ENCODE measurements around the gene AOPEP. TPM values are rescaled to one million over a fixed set of nuclear protein-coding genes. Genes with fewer than 3 reads are reported as not detected.

The AOPEP gene
- total RNA-seq, 1 donor, result 20.7 TPM

DNA sequence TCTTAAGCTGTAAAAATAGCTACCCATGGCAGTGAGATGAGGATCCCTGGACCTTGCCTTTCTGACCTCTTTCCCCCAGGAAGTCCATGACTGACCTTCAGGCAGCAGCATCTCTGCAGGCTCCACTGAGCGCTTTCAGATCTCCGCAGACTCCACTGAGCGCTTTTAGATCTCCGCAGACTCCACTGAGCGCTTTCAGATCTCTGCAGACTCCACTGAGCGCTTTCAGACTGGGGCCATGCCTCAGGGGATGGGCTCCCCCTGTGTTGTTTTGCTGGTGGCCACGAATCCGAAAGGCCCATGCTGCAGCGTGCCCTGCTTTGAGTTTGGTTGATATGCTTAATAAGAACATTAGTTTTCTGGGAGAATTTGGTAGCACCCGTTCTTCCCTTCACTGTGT is 336.8 kb downstream of the AOPEP start:
- DNase-seq (ENCODE audit: low read depth in 2 of 3, low spot score in 2 of 3), result no peak

DNA sequence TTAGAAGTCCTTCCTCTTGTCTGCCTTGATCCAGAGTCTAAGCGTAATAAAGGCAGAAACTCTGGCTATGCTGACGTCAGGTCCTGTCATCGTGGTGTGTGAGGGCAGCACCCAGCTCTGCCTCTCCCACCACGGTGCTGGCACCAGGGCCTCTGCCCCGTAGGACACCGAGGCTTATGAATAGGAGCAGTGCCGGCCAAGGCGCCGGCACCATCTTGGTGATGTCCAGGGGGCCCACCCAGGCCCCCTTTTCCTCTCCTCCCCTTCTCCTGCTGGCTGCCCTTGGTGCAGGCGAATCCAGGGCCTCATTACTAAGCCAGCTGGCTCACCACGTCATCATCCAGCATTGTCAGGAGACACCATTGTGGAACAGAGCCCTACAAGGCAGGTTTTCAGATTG is 338.7 kb downstream of the AOPEP start:
- no peak for DNase-seq (ENCODE audit: low read depth in 2 of 3, low spot score in 2 of 3)

- DNase-seq (ENCODE audit: low read depth in 2 of 3, low spot score in 2 of 3), result no peak
These were observed 340.6 kb downstream of the AOPEP start for GRCh38 chr9:95067057-95067456.

DNA sequence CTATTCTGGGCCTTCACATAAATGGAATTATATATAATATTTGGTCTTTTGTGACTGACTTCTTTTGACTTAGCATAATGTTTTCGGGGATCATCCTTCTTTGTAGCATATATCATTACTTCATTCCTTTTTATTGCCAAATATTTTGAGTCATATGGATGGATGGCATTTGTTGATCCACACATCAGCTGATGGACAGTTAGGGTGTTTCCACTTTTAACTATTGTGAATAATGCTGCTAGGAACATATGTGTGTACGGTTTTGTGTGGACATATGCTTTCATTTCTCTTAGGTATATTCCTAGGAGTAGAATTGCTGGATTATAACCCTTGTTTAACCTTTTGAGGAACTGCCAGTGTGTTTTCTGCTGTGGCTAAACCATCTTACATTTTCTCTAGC is 341.4 kb downstream of the AOPEP start:
- DNase-seq (ENCODE audit: low read depth in 2 of 3, low spot score in 2 of 3), result no peak

GRCh38 chr9:95070549-95071021 is 344.1 kb downstream of the AOPEP start:
- no peak for DNase-seq (ENCODE audit: low read depth in 2 of 3, low spot score in 2 of 3)

- no peak for DNase-seq (ENCODE audit: low read depth in 2 of 3, low spot score in 2 of 3)
These were observed 345.0 kb downstream of the AOPEP start for GRCh38 chr9:95071450-95071849.

DNA sequence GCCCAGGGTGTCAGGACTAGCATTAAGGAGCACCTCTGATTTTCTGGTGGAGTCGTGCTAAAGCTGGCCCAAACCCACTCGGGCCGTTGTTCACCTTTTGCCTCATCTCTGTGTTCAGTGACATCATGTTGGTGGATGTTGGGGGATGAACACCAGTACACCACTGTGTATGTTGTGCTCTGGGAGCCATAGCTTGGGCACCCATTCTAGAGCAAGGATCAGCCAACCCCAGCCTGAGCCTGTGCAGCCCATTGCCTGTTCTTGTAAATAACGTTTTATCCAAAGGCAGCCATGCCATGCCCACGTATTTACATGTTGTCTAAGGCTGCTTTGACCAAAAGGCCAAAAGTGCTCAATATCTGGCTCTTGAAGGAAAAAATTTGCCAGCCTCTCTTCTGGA is 345.4 kb downstream of the AOPEP start:
- no peak for DNase-seq (ENCODE audit: low read depth in 2 of 3, low spot score in 2 of 3)

- DNase-seq (ENCODE audit: low read depth in 2 of 3, low spot score in 2 of 3), result no peak
These were observed 346.6 kb downstream of the AOPEP start for GRCh38 chr9:95073042-95073607.

DNA sequence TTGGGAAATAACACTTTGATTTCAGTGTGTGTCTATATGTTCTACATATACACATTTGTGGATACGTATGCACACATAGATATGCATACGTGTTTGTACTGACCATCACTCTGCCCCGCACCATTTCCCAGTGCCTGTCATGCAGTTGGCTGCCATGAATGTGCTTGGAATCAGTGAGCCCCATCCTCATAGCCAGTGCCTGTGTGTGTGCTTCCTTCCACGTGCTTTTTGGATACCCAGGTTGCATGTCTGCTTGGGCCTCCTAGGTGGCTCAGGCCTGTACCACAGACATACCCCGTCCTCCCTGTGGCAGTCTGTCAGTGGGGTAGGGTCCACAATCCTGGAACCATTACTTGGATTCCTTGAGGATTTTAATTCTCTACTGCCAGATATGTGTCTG is 347.4 kb downstream of the AOPEP start:
- no peak for DNase-seq (ENCODE audit: low read depth in 2 of 3, low spot score in 2 of 3)

GRCh38 chr9:95074632-95075031 is 348.1 kb downstream of the AOPEP start:
- no peak for DNase-seq (ENCODE audit: low read depth in 2 of 3, low spot score in 2 of 3)

DNA sequence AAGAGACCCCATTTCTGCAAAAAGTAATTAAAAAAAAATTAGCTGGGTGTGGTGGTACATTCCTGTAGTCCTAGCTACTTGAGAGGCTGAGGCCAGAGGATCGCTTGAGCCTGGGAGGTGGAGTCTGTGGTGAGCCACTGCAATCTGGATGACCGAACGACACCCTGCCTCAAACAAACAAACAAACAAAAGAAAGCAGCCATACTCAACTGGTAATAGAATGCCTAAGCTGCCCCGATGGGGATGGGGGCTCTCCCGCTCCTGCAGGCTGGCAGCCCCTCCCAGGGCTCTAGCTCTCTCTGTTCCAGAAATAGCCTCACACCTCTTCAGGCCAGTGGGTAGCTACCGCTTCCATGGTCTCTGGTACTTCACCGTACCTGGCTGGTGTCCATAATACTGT is 349.2 kb downstream of the AOPEP start:
- no peak for DNase-seq (ENCODE audit: low read depth in 2 of 3, low spot score in 2 of 3)

GRCh38 chr9:95076696-95077052 is 350.2 kb downstream of the AOPEP start:
- DNase-seq (ENCODE audit: low read depth in 2 of 3, low spot score in 2 of 3), result no peak

- no peak for DNase-seq (ENCODE audit: low read depth in 2 of 3, low spot score in 2 of 3)
These were observed 350.7 kb downstream of the AOPEP start for GRCh38 chr9:95077053-95077765.

- DNase-seq (ENCODE audit: low read depth in 2 of 3, low spot score in 2 of 3), result no peak
These were observed 351.4 kb downstream of the AOPEP start for GRCh38 chr9:95077766-95078370.

DNA sequence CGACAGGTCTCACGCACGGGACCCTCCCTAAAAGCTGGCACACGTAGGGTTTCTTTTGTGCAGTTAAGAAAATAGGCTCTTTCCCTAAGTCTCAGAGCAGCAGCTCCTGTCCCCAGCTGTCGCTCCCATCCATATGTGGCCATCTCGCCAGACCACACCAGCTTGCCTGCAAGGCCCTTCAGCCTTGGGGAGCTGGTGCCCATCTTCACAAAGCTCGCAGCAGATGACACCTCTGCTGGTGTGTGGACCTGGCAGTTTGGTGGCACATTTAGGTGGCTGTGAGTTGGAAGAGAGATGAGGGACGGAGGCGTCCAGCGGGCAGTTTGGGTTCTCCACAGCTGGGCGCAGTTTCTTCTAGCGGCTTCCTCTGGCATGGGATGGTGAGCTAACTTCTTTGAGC is 352.0 kb downstream of the AOPEP start:
- DNase-seq (ENCODE audit: low read depth in 2 of 3, low spot score in 2 of 3), result no peak

- no peak for DNase-seq (ENCODE audit: low read depth in 2 of 3, low spot score in 2 of 3)
These were observed 352.4 kb downstream of the AOPEP start for GRCh38 chr9:95078939-95079338.

DNA sequence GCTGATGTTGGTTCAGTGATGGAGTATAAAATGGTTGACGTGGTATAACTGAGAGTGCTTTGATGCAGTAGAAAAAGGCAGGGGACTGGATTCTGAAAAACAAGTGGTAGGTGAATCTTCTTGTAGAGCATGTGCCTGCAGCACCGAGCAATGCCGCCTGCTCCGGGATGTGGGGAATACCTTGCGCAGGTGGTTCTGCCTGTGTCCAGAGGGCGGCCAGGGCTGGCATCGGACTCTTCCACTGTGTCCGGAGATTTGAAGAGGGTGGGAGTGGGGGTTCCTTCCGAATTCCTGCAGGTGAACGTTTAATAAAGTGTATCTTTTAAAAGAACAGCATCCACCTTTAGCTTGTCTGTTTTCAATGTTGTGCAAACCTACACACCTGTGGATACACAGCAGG is 353.0 kb downstream of the AOPEP start:
- no peak for DNase-seq (ENCODE audit: low read depth in 2 of 3, low spot score in 2 of 3)

DNA sequence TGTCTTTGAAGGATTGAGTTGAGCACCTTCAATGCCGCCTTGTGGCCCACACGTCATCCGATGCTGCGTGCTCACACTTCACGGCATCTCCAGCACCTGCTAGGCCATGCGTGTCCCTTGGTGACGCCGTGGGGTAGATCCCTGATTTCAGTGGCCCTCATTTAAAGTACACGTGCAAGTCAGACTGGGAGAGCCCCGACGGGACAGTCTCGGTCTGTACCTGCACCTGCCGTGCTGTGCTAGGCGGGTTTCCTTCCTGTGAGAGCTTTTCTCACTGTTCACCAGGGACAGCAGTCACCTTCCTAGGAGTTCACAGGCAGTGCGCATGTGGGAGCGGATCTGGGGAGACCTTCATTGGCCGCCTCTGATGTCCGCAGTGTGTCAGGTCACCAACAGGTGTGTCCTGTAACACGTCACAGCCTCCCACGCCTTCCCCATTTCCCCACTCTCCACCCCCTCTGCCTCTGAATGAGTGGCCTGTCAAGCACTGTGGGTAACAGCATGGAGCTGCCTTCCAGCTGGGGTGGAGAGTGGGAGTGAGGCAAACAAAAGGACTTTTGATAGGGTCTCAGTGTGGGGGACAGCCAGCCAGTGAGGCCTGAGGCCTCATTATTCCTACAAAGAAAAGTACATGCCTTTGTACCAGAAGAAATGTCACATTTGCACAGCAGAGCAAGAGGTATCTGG is 354.6 kb downstream of the AOPEP start:
- DNase-seq (ENCODE audit: low read depth in 2 of 3, low spot score in 2 of 3), result no peak

GRCh38 chr9:95081998-95082397 is 355.5 kb downstream of the AOPEP start:
- no peak for DNase-seq (ENCODE audit: low read depth in 2 of 3, low spot score in 2 of 3)

DNA sequence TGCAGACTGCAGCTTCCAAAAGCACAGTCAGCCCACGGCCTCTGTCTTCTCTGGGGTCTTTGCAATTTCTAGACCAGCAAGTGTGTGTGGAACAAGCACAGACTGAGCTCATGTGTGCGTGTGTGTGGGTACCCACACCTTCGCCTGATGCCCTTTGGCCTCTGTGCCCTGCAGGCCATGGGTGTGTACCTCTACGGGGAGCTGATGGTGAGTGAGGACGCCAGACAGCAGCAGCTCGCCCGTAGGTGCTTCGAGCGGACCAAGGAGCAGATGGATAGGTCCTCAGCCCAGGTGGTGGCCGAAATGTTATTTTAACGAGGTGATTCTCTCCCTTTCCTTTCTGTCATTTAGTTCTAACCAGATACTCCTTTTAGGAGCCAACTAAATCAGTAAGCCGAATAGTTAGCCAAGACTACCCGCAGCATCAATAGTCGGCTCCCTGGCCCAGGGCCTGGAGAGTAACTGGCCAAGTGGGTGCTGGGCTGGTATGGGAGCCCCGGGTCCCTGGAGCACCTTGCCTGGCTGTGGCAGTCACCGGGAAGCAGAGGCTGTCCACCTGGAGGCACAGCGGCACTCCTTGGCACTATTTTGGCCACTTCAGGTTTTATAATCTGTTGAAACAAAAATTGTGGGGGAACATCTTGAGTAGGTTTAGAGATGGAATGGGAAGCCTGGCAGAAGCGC is 356.0 kb downstream of the AOPEP start:
- no peak for DNase-seq (ENCODE audit: low read depth in 2 of 3, low spot score in 2 of 3)

DNA sequence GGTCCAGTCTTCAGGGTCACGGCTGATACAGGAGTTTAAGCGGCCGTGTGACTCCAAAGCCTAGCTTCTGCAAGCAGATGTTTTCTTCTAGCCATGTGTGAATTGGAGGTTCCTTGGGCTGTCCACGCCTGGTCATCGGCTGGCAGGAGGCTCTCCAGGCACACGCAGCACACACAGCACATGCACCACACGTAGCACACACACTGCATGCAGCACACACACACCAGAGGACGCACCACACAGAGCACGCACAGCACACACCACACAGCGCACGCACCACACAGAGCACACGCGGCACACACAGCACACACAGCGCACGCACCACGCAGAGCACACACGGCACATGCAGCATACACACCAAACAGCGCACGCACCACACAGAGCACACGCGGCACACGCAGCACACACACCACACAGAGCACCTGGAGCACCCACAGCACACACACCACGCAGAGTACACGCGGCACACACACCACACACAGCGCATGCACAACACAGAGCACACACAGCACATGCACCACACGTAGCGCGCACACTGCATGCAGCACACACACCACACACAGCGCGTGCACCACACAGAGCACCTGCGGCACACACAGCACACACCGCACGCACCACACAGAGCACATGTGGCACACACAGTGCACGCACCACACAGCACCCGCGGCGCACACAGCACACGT is 356.7 kb downstream of the AOPEP start:
- DNase-seq (ENCODE audit: low read depth in 2 of 3, low spot score in 2 of 3), result no peak

Data from hematopoietic multipotent progenitor cell (in vitro differentiated cells).